Common myeloid progenitor, CD34-positive (primary cell): ENCODE data around the gene MAGEA9B.
"Not testable (repeated sequence)": the region's sequence is repeated elsewhere in the genome, so short reads cannot be mapped to it uniquely, and the experiment has no call there.

Experiments used
- CTCF ChIA-PET: fragments of 350-600 bp; sonication (Branson Sonifier 250); formaldehyde crosslinking; loops from one replicate; lab custom pipeline; 2021; ENCODE audit warnings: antibody characterized with exemption; lab: Charles Lee
- POLR2A ChIA-PET: fragments of 350-600 bp; sonication (Branson Sonifier 250); formaldehyde crosslinking; loops from one replicate; lab custom pipeline; 2021; ENCODE audit warnings: antibody characterized with exemption; lab: Charles Lee
- DNase-seq, 3 donors: peaks; one replicate each; pipeline versions ENCODE4 v3.0.0 to v3.0.0-alpha.2; 2013
- H3K27ac ChIP-seq, 2 experiments: 1 replicate in 1 of 2; 2 replicates in 1 of 2; pipeline ENCODE4 v1.7.0; 2013; ENCODE audit warnings: inconsistent platforms in 2 of 2, low read length in 2 of 2, mild to moderate bottlenecking in 2 of 2, low read depth in 1 of 2, moderate library complexity in 1 of 2; ENCODE audit not compliant: severe bottlenecking in 2 of 2, insufficient read depth in 1 of 2, poor library complexity in 1 of 2
- H3K27me3 ChIP-seq, 5 experiments: replicated peaks in 2 of 5; 1 replicate in 3 of 5; 2 replicates in 2 of 5; pipeline versions ENCODE4 v1.6.1 to v1.7.0; 2013; ENCODE audit warnings: low read length in 4 of 5, mild to moderate bottlenecking in 2 of 5, moderate library complexity in 2 of 5, inconsistent platforms in 1 of 5; ENCODE audit not compliant: insufficient read depth in 5 of 5, control insufficient read depth in 4 of 5
- H3K36me3 ChIP-seq, 4 experiments: 1 replicate in 2 of 4; 2 replicates in 2 of 4; pipeline versions ENCODE4 v1.6.1 to v1.7.0; 2013; ENCODE audit warnings: low read length in 3 of 4, control low read depth in 1 of 4, mild to moderate bottlenecking in 1 of 4; ENCODE audit not compliant: control insufficient read depth in 4 of 4, insufficient read depth in 4 of 4
- H3K4me1 ChIP-seq, 4 experiments: 1 replicate in 3 of 4; 2 replicates in 1 of 4; pipeline versions ENCODE4 v1.6.1 to v1.7.1; 2013; ENCODE audit warnings: low read length in 3 of 4, mild to moderate bottlenecking in 3 of 4, control low read depth in 1 of 4, inconsistent platforms in 1 of 4, moderate library complexity in 1 of 4; ENCODE audit not compliant: control insufficient read depth in 4 of 4, insufficient read depth in 4 of 4; ENCODE audit errors: control extremely low read depth in 1 of 4
- H3K4me3 ChIP-seq, 7 experiments: 1 replicate in 4 of 7; 2 replicates in 3 of 7; pipeline versions ENCODE4 v1.5.1 to v1.7.0; 2013; ENCODE audit warnings: mild to moderate bottlenecking in 7 of 7, low read length in 6 of 7, moderate library complexity in 6 of 7, inconsistent platforms in 2 of 7, low read depth in 2 of 7, control low read depth in 1 of 7; ENCODE audit not compliant: insufficient read depth in 4 of 7, control insufficient read depth in 1 of 7; ENCODE audit errors: extremely low read depth in 1 of 7
- H3K9me3 ChIP-seq, 5 experiments: 1 replicate in 4 of 5; 2 replicates in 1 of 5; pipeline versions ENCODE4 v1.6.1 to v1.7.1; 2013; ENCODE audit warnings: low read length in 4 of 5, mild to moderate bottlenecking in 2 of 5, inconsistent platforms in 1 of 5, low read depth in 1 of 5, moderate library complexity in 1 of 5; ENCODE audit not compliant: control insufficient read depth in 4 of 5, insufficient read depth in 2 of 5; ENCODE audit errors: control extremely low read depth in 1 of 5
- WGBS: methylation state at CpG from one replicate; pipeline ENCODE4 v1.1.5; 2013; ENCODE audit not compliant: insufficient coverage; 5-methylcytosine and 5-hydroxymethylcytosine counted together

The MAGEA9B gene

DNA sequence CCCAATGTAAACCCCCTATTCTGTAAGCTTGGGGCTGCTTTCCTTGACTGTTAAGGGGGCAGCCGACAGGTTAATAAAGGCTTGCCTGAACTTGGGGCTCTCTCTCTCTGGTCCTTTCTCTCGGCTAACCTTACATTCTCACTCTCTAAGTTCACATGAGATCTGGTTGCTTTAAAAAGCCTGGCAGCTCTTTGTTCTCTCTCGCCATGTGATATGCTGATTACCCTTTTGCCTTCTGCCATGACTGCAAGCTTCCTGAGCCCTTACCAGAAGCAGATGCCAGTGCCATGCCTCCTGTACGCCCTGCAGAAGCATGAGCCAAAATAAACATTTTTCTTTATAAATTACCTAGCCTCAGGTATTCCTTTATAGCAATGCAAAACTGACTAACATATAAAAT lies 32.0 kb downstream of the MAGEA9B start:
- H3K27me3 ChIP-seq, H3K9me3 ChIP-seq, DNase-seq, CTCF ChIA-PET, POLR2A ChIA-PET, H3K4me1 ChIP-seq, H3K4me3 ChIP-seq, H3K27ac ChIP-seq, H3K36me3 ChIP-seq: not testable (repeated sequence)
- WGBS: no CpG with 5 or more reads among the region's 4 CpGs

DNA sequence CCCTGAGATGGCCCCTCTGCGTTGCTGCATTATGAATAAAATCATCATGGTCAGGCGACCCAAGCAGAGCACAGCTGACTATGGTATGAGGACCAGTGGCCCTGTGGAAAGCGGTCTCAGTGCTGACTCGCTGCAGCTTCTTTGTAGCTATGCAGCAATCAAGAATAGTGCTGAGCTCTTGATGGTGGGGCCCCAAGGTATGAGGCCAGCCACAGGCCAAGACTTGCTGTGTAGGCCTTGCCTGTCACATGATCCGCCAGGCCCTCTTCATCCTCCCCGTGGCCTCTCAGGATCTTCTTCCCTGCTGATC lies 35.4 kb downstream of the MAGEA9B start:
- DNase-seq, H3K9me3 ChIP-seq, POLR2A ChIA-PET, H3K27ac ChIP-seq, CTCF ChIA-PET, H3K4me1 ChIP-seq, H3K27me3 ChIP-seq, H3K36me3 ChIP-seq, H3K4me3 ChIP-seq: not testable (repeated sequence)
- no CpG with 5 or more reads among the region's 6 CpGs for WGBS

DNA sequence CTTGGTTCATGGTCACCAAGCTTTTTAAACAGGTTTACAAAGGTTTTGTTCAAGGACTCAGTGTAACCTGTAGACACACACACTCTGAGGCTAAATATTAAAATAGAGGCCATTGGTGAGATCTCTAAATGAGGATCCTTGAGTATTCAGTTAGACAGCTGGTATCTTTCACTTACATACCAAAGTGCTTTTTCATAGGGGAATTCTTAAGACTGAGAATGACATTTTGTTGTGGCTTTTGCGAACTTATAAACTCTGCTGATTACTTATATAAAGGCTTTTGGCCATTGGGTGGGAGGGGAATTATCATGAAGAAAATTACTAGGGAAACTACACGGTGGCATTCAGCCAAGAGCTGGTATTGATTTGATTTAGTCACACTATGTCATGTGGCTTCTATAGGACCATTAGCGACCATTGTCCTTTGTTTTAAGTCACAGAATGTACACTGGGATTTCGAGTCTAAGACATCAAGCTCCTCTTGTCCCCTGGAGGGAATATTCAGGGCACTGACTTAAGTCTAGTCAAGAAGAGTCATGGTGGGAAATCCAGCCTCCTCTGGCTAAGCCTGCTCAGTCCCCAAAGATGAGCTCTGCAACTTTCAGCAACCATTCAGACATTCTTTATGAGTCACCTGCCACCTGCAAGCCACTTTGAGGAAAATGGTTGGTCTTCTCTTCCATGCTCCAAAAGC lies 35.9 kb downstream of the MAGEA9B start:
- H3K27ac ChIP-seq, H3K4me1 ChIP-seq, H3K27me3 ChIP-seq, H3K9me3 ChIP-seq, H3K4me3 ChIP-seq, CTCF ChIA-PET, DNase-seq, H3K36me3 ChIP-seq, POLR2A ChIA-PET: not testable (repeated sequence)
- no CpG with 5 or more reads among the region's 4 CpGs for WGBS

DNA sequence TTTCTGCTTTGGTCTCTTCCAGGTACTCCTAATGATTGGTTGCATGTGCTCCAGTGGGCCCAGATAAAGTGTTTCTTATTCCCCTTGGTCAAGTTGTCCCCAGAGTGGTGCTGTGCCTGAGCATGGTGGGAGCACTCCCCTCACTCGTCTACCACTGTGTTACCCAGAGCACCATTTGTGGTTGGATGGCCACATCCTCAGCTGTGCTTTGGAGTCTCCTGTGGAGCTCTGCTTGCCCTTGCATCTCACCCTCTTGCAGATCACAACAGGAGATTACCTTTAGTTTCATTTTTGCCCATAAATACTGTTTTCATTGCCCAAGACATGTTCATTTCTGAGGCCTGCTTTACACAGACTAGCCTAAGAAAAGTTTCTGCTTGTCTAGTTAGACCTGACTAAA lies 36.8 kb downstream of the MAGEA9B start:
- DNase-seq, H3K4me1 ChIP-seq, H3K4me3 ChIP-seq, H3K27ac ChIP-seq, H3K36me3 ChIP-seq, CTCF ChIA-PET, H3K27me3 ChIP-seq, POLR2A ChIA-PET, H3K9me3 ChIP-seq: not testable (repeated sequence)
- WGBS: no CpG with 5 or more reads among the region's 1 CpG

DNA sequence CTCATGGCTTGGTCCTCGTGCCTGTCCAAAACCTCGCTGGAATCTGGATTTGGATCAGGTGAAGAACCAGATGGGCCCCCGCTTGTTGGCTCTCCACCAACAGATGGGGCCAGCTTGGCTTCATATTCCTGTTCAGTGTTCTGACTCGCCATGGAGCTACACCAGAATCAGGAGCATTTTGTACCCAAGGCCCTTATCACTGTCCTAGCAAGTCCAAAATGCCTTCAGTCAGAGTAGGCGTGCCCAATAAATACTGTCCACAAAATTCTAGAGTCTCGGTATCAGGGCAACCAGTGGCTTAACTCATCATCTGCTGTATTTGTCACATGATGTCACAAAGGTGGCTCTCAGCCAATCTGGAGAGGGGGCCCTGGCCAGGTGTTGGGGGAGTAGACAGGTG lies 37.6 kb downstream of the MAGEA9B start, which contains the start of gene HSFX3:
Gene HSFX3, minus strand, starts transcription at position 224 of the 400 bp plus-strand sequence. Its CDS starts 72 bp downstream, at position 152.
- H3K27me3 ChIP-seq, CTCF ChIA-PET, H3K36me3 ChIP-seq, H3K27ac ChIP-seq, POLR2A ChIA-PET, DNase-seq, H3K9me3 ChIP-seq, H3K4me3 ChIP-seq, H3K4me1 ChIP-seq: not testable (repeated sequence)
- no CpG with 5 or more reads among the region's 6 CpGs for WGBS

DNA sequence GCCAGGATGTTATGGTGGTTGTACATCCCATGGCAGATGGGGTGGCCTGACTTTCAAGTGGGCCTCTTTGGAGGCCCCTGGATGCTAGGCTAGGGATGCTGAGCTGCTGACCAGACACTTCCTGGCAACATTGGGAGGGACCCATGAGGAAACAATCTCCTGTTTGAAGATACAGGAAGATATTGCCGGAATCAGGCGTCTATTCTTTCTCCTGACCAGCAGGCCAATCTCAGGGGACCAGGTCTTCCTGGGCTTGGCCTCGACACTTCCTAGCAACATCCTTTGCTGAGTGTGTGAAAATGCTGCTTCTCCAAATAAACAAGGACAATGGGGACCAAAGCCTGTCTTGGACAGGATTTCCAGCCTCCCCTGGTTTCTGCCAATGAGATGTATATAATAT lies 39.5 kb downstream of the MAGEA9B start:
- no CpG with 5 or more reads among the region's 3 CpGs for WGBS
- DNase-seq, CTCF ChIA-PET: not testable (repeated sequence)

DNA sequence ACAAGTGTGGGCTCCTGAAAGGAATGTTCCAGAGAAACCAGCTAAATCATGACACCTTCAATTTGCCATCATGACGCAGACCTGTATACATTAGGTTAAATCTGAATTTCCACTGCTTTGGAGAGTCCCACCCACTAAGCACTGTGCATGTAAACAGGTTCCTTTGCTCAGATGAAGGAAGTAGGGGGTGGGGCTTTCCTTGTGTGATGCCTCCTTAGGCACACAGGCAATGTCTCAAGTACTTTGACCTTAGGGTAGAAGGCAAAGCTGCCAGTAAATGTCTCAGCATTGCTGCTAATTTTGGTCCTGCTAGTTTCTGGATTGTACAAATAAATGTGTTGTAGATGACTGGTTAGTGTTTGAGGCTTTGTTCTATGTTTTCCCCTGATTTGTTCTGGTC lies 40.3 kb downstream of the MAGEA9B start:
- CTCF ChIA-PET, H3K4me1 ChIP-seq, DNase-seq, H3K27me3 ChIP-seq, H3K9me3 ChIP-seq, H3K27ac ChIP-seq, H3K36me3 ChIP-seq, POLR2A ChIA-PET, H3K4me3 ChIP-seq: not testable (repeated sequence)
- no CpG with 5 or more reads among the region's 1 CpG for WGBS

More for the DNA sequence above, 39.5 kb downstream of the MAGEA9B start:
- H3K27ac ChIP-seq, H3K9me3 ChIP-seq, H3K36me3 ChIP-seq, POLR2A ChIA-PET, H3K4me1 ChIP-seq, H3K4me3 ChIP-seq, H3K27me3 ChIP-seq: not testable (repeated sequence)
